GM12873 (cell line): ENCODE results near the gene ELP4.

ENCODE experiments used
- TF ChIP-seq, protein P1 (sequence below): IDR thresholded peaks from 2 replicates; pipeline ENCODE4 v1.5.1; 2012; ENCODE audit warnings: low read depth, mild to moderate bottlenecking, moderate library complexity, low read length, control low read depth; ENCODE audit not compliant: insufficient read depth; ENCODE audit errors: missing control alignments

ELP4 gene

DNA sequence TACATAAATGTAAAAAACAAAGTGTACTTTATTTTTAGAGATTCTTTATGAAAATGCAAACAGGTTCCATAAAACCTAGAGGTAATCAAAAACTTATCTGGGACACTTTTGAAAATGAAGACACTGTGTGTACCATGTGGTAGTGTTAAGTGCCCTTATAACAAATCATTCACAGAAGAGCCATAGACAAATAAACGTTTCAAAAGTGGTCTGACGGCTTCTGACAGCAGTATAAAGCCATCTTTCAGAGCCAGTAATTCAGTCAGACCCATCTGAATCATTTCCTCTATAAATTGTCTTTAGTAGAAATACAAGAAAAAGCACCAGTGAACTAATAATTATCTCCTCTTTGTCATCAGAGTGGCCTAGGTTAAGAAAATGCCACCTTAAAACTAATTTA lies 201.6 kb downstream of the ELP4 start:
- TF ChIP-seq, protein P1, sequence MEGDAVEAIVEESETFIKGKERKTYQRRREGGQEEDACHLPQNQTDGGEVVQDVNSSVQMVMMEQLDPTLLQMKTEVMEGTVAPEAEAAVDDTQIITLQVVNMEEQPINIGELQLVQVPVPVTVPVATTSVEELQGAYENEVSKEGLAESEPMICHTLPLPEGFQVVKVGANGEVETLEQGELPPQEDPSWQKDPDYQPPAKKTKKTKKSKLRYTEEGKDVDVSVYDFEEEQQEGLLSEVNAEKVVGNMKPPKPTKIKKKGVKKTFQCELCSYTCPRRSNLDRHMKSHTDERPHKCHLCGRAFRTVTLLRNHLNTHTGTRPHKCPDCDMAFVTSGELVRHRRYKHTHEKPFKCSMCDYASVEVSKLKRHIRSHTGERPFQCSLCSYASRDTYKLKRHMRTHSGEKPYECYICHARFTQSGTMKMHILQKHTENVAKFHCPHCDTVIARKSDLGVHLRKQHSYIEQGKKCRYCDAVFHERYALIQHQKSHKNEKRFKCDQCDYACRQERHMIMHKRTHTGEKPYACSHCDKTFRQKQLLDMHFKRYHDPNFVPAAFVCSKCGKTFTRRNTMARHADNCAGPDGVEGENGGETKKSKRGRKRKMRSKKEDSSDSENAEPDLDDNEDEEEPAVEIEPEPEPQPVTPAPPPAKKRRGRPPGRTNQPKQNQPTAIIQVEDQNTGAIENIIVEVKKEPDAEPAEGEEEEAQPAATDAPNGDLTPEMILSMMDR, result no peak

DNA sequence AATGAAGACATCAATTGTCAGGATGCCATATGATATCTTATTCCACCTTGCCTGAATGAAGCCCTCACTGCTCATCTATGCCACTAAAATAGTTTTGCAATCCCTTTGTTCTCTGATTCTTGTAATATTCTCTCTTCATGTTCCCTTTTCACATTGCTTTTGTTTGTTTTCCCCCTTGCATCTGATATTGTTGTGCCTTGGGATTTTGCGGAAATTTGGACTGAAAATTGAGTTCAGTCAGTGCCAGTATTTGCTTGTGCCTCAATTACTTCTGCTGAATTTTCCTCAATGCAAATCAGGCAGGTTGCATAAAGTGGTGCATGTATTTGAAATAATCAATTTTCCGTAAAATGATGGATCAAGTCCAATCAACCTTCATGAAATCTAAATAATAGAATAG lies 203.3 kb downstream of the ELP4 start:
- TF ChIP-seq, protein P1, result no peak

DNA sequence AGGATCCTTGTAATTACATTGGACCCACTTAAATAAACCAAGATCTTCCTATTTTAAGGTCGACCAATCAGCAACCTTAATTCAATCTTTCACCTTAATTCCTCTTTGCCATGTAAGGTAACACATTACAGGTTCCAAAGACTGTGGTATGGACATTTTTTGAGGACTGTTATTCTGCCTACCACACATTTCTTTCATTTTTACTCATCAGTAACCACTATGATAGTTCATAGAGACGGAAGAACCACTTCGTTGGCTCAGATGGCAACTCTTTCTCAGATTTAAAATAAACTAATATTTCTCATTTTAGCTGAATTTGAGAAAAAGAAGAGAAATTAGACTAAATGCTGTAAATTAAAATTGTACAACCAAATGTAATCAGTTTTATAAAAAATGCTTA lies 205.3 kb downstream of the ELP4 start:
- TF ChIP-seq, protein P1, result no peak

DNA sequence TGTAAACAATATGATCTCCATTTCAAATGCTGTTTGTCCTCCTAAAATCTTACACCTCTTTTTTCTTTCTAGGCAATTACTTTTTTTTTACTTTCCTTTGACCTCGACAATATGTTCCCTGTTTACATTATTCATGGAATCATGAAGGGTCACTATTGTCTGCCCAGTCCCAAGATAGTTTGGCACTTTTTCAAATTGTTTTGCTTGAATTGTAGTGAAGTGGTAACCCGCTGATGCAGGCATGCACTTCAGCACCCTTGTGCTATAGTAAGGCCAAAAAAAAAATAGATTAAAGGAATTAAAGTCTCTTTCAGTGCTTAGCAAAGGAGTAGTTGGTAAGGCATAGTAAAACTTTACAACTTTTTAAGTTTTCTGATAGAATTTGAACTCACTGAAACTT lies 210.7 kb downstream of the ELP4 start:
- TF ChIP-seq, protein P1, result no peak

DNA sequence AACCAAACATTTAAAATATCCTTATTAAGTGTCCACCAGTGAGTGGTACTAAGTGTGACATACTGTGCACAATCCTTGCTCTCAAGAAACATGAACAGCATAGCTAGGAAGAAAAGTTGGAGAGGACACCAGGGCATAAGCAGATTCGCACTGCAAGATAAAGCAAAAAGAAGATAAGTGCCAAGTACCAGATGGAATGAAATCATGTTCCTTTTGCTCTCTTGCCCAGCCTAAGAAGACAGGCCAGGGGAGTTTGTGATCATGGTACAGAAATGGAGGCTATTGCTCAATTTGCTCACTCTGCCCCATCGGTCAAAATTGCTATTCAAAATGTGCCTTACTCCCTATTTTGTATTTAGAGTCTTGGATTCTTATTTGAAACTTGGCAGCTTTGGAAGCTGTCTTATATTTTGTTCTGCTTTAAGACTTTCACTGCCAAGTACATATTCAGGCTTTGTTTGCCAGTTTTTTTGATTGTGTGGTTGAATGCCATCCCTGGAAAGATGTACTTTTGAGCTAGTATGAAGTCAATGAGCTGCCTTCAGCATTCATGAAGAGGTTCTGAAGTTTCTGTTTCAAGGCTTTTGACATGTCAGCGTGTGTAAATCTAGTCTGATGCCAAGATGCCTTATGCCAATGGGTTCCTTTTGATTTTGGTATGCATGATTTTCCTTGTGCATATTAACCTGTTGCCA lies 211.3 kb downstream of the ELP4 start:
- TF ChIP-seq, protein P1, result no peak

DNA sequence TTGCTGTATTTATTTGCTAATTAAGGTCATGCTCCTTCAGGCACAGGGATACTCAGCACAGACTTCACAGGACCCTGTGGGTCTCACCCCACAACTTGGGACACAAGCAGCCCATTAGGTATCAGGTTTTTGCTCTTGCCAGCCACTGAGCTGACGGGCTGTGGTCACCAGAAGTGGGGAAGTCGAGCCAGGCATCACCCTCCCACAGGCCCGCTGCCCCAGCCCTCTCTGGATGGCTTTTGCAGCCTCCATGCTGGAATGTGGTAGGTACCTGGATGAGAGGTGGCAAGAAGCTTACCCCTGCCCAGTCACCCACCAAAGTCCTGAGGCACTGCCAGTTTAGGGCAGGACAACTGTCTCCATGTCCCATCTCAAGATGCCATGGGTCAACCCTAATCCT lies 213.2 kb downstream of the ELP4 start:
- TF ChIP-seq, protein P1, result no peak

DNA sequence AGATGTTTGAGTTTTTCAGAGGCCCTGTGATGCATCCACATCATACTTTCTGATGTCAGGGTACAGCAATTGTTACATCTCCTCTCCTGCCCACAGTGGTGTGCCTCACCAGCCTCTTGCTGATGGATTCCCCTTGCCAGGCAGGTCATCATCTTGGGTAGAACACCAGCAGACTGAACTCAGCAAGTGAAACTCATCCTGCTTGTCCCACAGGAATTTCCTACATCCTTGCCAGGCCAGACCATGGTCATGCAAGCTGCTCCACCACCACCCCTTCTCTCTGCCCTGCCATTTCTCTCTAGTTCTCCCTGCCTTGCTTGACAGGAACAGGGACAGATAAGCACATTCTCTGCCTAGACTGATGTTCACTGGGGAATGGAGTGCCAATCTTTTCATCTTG lies 215.6 kb downstream of the ELP4 start:
- TF ChIP-seq, protein P1, result no peak
